ENCODE results near the gene RASEF. TPM values are rescaled to one million over a fixed set of nuclear protein-coding genes. Genes with fewer than 3 reads are reported as not detected.
A peak's percentile ranks its signal among the peaks of the same experiment; 100 is the strongest.

RASEF gene
- total RNA-seq, 1 experiment from 2014 or later: 4.0 TPM

- no peak for DNase-seq (ENCODE audit: low spot score)
Observed at GRCh38 chr9:83056911-83057310, 6.0 kb downstream of the RASEF start.

- no peak for DNase-seq (ENCODE audit: low spot score)
Observed at GRCh38 chr9:83056174-83056573, 6.8 kb downstream of the RASEF start.

- peak; percentile 94 for DNase-seq (ENCODE audit: low spot score)
Observed at GRCh38 chr9:83047839-83048775, 14.8 kb downstream of the RASEF start.

GRCh38 chr9:83043597-83043996 lies 19.3 kb downstream of the RASEF start:
- no peak for DNase-seq (ENCODE audit: low spot score)

GRCh38 chr9:83041771-83042170 lies 21.2 kb downstream of the RASEF start:
- peak; percentile 27 for DNase-seq (ENCODE audit: low spot score)

- DNase-seq (ENCODE audit: low spot score): no peak
Observed at GRCh38 chr9:83039303-83039702, 23.6 kb downstream of the RASEF start.

GRCh38 chr9:83036043-83036442 lies 26.9 kb downstream of the RASEF start:
- DNase-seq (ENCODE audit: low spot score): no peak

GRCh38 chr9:83035143-83035542 lies 27.8 kb downstream of the RASEF start:
- no peak for DNase-seq (ENCODE audit: low spot score)

- peak; percentile 72 for DNase-seq (ENCODE audit: low spot score)
Observed at GRCh38 chr9:83034587-83034986, 28.4 kb downstream of the RASEF start.

GRCh38 chr9:83034026-83034425 lies 28.9 kb downstream of the RASEF start:
- peak; percentile 15 for DNase-seq (ENCODE audit: low spot score)

- DNase-seq (ENCODE audit: low spot score): no peak
Observed at GRCh38 chr9:83032065-83032625, 30.8 kb downstream of the RASEF start.

GRCh38 chr9:83030391-83031107 lies 32.4 kb downstream of the RASEF start:
- DNase-seq (ENCODE audit: low spot score): peak; percentile 21

GRCh38 chr9:83029531-83030137 lies 33.3 kb downstream of the RASEF start:
- no peak for DNase-seq (ENCODE audit: low spot score)

GRCh38 chr9:83027153-83027891 lies 35.6 kb downstream of the RASEF start:
- DNase-seq (ENCODE audit: low spot score): peak; percentile 92

- DNase-seq (ENCODE audit: low spot score): no peak
Observed at GRCh38 chr9:83024506-83025125, 38.3 kb downstream of the RASEF start.

GRCh38 chr9:83023151-83023550 lies 39.8 kb downstream of the RASEF start:
- DNase-seq (ENCODE audit: low spot score): no peak

GRCh38 chr9:83020864-83021263 lies 42.1 kb downstream of the RASEF start:
- DNase-seq (ENCODE audit: low spot score): no peak

- no peak for DNase-seq (ENCODE audit: low spot score)
Observed at GRCh38 chr9:83020327-83020726, 42.6 kb downstream of the RASEF start.

- no peak for DNase-seq (ENCODE audit: low spot score)
Observed at GRCh38 chr9:83019246-83019645, 43.7 kb downstream of the RASEF start.

GRCh38 chr9:83015897-83016296 lies 47.0 kb downstream of the RASEF start:
- no peak for DNase-seq (ENCODE audit: low spot score)
